GM18498 (cell line): ENCODE results near the gene PANX2.
"Not testable (repeated sequence)": the region's sequence is repeated elsewhere in the genome, so short reads cannot be mapped to it uniquely, and the experiment has no call there.

Experiments
- ATAC-seq: cut with Tn5 transposase; IDR thresholded peaks from one replicate; pipeline ENCODE4 v1.9.1; 2021; ENCODE audit warnings: mild to moderate bottlenecking, moderate library complexity; ENCODE audit not compliant: unreplicated experiment

The PANX2 gene

DNA sequence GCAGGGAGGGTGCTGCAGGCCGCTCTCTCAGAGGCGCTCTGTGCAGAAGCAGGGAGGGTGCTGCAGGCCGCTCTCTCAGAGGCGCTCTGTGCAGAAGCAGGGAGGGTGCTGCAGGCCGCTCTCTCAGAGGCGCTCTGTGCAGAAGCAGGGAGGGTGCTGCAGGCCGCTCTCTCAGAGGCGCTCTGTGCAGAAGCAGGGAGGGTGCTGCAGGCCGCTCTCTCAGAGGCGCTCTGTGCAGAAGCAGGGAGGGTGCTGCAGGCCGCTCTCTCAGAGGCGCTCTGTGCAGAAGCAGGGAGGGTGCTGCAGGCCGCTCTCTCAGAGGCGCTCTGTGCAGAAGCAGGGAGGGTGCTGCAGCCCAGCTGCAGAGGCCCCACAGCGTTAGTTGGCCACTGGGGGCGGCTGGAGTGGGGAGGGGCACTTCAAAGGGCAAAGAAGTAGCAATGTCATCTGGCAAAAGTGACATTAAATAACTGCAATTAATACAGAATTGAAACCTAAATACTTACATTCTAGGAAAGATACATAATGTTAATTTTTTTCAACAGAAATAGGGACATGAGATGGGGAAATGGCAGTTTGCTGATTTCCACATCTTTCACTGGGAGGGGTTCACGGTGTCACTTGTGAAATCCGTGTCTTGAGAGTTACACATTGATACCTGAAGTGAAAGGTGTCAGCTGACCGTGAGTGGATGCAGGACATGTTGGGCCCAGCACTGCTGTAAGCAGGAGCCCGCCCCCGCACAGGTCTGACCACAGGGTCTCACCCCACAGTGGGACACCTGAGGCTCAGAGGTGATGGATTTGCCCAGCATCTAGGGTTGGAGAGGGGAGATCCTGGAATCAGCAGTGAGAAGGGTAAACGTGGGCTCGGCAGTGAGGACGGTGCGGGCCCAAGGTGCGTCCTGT is 23.0 kb upstream of the PANX2 start:
- not testable (repeated sequence) for ATAC-seq

DNA sequence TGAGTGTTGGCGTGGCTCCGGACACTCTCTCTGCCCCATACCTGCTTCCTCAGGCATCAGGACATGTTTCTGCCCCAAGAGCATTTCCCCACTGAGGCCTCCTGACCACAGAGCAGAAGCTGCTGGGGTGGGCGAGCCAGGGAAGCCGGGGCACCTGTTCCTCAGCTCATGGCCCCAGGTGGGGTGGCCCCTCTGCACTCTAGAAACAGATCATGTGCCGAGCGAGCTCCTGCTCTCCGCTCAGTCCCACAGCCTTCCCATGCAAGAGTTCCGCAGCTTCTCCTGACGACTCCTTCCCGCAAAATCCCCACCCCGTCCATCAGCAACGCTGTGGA is 22.4 kb upstream of the PANX2 start:
- ATAC-seq: no peak

- ATAC-seq: no peak
Observed at GRCh38 chr22:50148991-50149721, 21.4 kb upstream of the PANX2 start.

GRCh38 chr22:50150161-50151129 is 20.1 kb upstream of the PANX2 start:
- ATAC-seq: no peak

DNA sequence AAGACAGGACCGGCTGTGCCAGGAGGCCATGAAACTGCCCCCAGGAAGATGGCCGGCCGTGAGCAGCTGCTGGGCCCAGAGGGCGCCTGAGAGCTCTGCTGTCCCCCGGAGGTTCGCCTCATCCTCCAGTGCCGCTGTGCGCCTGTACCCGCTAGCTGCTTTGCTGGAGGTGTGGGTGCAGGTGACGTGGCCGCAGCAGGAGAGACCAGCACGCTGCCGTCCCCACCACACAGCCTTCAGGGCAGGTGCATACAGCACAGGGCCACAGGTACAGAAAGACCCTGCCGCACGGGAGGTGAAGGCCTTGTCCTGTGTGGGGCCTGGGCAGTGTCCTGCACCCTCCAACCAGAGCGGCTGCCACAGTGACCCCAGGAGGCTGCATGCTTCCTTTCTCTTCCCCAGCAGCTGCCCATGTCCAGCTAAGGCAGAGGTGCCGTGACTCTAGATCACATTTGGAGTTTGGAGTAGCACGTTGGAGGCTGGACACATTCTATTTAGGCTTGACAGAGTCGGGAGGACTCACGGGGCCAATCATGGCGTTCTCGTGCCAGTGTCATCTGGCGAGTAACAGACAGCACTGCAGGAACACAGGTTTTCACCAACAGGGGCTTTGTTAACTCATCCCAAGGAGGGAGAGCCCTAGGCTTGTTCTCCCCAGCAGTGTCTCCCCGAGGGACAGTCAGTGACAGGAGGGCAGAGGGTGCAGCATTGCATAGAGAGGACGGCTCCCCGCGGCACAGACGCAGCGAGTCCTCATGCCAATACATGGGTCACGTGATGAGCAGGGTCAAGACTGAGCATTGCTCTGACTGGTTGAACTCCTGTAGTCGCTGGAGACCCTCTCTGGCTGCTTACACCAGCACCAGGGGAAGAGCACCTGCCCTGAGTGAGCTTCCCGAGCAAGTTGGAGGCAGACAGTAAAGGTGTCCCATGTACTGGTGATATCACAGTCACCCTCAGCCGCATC is 18.7 kb upstream of the PANX2 start:
- ATAC-seq: no peak

DNA sequence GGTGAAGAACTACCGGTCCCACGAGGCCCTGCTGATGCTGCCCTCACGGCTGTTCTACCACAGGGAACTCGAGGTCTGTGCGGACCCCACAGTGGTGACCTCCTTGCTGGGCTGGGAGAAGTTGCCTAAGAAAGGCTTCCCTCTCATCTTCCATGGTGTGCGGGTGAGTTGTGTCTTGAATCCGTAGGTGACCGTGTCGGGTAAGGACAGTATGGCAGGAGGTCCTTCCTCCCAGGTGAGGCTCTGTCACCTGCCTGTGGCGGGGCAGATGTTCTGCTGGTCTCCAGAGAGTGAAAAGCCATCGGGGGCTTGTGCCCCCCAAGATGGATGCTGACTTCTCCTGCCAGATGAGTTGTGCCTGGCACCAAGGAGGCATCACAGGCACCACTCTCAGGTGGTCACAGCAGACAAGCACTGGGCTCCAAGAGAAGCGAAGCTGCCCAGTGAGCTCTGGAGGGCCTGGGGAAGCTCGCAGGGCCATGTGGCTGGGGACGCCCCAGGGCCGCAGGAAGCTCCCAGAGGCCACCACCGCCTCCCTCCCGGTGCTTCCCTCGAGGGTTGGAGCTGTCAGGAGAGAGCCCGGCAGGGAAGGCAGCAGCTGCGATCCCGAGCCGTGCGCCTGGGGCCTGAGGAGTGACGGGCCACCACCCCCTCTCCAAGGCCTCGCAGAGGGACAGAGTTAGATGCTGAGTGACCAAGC is 17.3 kb upstream of the PANX2 start:
- no peak for ATAC-seq

DNA sequence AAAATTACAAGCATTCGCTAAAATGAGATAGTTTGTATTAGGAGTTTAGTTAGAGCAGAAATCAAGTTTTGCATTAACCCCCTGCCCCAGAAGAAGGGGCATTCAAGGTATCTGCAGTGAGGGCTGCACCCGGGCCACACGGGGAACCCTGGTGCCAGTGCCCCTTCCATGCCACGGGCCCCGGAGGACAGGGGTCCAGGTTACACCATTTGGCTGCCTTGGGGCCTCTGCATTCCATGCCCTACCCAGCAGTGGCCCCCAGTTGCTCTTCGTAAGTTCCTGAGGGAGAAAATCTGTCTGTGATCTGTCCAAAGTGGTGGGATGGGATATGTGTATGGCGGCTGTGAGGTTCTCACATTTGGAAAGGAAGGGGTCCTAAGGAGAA is 16.8 kb upstream of the PANX2 start:
- ATAC-seq: no peak

GRCh38 chr22:50157709-50158375 is 12.7 kb upstream of the PANX2 start:
- ATAC-seq: no peak

DNA sequence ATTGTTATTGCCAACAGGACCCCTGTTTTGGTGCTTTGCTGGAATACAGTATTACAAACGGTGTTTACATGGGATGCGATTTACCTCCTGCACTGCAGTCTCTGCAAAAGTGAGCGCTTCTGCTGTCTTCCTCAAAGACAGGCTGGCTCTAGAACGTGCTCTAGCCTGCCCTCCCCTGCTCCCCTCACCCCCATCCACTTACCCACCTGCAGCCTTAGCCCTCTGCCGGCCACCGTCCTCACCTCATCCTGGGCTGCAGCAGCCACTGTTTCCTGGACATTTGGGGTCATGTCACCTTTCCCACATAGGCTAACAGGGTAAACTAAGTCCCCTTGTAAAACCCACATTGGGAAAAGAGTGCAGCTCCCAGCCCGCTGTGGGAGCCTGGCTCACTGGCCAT is 9.6 kb upstream of the PANX2 start:
- no peak for ATAC-seq

DNA sequence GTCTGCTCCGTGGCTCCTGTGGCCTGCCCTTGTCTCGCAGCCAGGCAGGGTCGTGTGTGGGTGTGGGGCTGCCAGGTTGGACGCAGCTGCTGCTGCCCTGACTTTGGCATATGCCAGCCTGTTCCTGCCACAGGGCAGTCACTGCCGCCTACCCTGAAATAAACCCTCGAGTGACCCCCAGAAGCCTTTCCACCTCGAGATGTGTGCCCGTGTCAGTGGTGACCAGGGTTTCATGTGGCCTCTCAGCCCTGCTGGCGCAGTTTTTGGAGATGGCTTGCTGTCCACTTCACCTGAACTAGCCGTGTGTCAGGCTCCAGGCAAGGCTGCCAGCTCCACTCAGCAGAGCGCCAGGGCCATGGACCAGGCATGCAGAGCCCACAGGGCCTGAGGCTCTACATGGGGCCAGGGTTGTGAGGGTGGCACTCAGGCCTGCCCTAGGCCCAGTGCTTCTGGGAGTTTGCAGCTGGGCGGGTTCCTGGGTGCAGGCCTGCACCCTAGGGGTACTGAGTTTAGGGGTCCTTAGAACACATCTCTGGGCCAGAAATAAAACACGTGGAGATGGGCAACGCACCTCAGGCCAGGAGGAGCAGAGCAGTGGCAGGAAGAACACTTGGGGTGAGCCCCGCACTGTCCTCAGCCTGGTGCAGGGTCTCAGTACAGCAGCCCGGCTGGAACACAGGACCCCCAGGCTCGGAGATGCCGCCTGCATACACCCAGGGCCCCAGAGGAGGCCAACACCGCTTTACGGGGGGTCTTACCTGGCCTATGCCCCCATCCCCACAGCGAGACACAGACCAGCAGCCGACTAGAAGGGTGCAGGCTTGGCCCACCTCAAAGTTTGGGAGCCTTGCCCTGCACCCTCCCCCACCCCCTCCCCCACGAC is 8.8 kb upstream of the PANX2 start:
- no peak for ATAC-seq

- no peak for ATAC-seq
Observed at GRCh38 chr22:50162391-50162956, 8.1 kb upstream of the PANX2 start.

DNA sequence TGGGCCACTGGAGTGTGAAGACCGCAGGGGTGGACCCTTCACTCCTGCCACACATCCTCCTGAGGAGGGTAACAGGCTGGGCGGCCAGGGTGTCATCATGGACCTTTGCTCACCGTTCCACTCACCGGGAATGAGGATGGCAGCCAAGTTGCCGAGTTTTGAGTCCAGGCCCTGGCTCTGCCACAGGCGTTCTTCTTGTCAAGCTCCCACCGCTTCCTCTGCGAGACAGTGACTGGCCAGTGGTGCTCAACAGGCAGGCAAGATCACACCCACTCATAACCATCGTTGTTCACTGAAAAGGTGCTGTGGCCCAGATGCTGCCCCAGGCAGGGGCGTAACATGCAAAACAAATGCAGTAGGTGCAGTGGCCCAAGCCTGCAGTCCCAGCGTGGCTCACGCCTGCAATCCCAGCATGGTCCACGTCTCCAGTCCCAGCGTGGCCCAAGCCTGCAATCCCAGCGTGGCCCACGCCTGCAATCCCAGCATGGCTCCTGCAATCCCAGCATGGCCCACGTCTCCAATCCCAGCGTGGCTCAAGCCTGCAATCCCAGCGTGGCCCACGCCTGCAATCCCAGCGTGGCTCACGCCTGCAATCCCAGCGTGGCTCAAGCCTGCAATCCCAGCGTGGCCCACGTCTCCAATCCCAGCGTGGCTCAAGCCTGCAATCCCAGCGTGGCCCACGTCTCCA is 5.0 kb upstream of the PANX2 start:
- no peak for ATAC-seq

GRCh38 chr22:50167689-50168489 is 2.6 kb upstream of the PANX2 start:
- ATAC-seq: no peak

GRCh38 chr22:50168490-50169180 is 1.9 kb upstream of the PANX2 start:
- not testable (repeated sequence) for ATAC-seq

- no peak for ATAC-seq
Observed at GRCh38 chr22:50169181-50169759, 1.3 kb upstream of the PANX2 start.
